Measurements from ENCODE around the gene TIAL1. TPM values are rescaled to one million over a fixed set of nuclear protein-coding genes. Genes with fewer than 3 reads are reported as not detected.

Gene TIAL1
- total RNA-seq, 3 donors from 2014 or later, result 73.3 to 110 (median 76.4) TPM

GRCh38 chr10:119526621-119527592 is 69.9 kb downstream of the TIAL1 start:
- no peaks in the 10 kb centered on the region for H3K9me3 ChIP-seq
- DNase-seq (ENCODE audit: low spot score in 2 of 2), result no peak
- no peaks in the 10 kb centered on the region for H3K27me3 ChIP-seq
- no peaks in the 10 kb centered on the region for H3K4me1 ChIP-seq
- no peaks in the 10 kb centered on the region for H3K36me3 ChIP-seq
- H3K27ac ChIP-seq, result no peak overlapping the region
- intact Hi-C loops (cut with DNase I; ENCODE audit: low total_unique reads), result no loop called here
- no peak overlapping the region for H3K4me3 ChIP-seq
- TF ChIP-seq POLR2A (IDR thresholded peaks at IDR 0.05) (no peak), POLR2AphosphoS5 (IDR thresholded peaks at IDR 0.05) (no peak)
- TF ChIP-seq, protein P1, sequence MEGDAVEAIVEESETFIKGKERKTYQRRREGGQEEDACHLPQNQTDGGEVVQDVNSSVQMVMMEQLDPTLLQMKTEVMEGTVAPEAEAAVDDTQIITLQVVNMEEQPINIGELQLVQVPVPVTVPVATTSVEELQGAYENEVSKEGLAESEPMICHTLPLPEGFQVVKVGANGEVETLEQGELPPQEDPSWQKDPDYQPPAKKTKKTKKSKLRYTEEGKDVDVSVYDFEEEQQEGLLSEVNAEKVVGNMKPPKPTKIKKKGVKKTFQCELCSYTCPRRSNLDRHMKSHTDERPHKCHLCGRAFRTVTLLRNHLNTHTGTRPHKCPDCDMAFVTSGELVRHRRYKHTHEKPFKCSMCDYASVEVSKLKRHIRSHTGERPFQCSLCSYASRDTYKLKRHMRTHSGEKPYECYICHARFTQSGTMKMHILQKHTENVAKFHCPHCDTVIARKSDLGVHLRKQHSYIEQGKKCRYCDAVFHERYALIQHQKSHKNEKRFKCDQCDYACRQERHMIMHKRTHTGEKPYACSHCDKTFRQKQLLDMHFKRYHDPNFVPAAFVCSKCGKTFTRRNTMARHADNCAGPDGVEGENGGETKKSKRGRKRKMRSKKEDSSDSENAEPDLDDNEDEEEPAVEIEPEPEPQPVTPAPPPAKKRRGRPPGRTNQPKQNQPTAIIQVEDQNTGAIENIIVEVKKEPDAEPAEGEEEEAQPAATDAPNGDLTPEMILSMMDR (IDR thresholded peaks at IDR 0.05), result no peak

DNA sequence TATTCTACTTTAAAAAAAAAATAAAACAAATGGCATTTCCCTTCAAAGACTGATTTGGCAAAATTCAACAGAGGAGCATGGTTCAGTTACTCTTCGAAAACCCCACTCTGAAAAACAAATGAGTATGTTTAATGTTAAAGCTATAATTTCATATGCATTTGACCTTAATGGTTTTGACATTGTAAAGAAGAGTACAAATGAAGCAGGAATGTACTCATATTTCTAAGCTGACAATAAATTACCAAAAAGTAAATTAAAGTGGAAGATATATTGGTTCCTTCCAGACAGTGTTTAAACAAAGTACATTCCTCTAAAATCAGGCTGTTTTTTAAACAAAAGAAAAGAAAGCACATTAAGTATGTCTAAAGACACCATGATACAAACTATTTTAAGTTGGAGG is 70.6 kb downstream of the TIAL1 start:
- Histone ChIP-seq H3K27me3 (no peaks in the 10 kb centered on the region), H3K36me3 (no peaks in the 10 kb centered on the region), H3K4me3 (no peak overlapping the region), H3K27ac (no peak overlapping the region), H3K4me1 (no peaks in the 10 kb centered on the region), H3K9me3 (no peaks in the 10 kb centered on the region)
- intact Hi-C loops (cut with DNase I; ENCODE audit: low total_unique reads), result no loop called here
- DNase-seq (ENCODE audit: low spot score in 2 of 2), result no peak
- TF ChIP-seq POLR2AphosphoS5 (IDR thresholded peaks at IDR 0.05) (no peak), POLR2A (IDR thresholded peaks at IDR 0.05) (no peak)
- TF ChIP-seq, protein P1 (IDR thresholded peaks at IDR 0.05), result no peak

DNA sequence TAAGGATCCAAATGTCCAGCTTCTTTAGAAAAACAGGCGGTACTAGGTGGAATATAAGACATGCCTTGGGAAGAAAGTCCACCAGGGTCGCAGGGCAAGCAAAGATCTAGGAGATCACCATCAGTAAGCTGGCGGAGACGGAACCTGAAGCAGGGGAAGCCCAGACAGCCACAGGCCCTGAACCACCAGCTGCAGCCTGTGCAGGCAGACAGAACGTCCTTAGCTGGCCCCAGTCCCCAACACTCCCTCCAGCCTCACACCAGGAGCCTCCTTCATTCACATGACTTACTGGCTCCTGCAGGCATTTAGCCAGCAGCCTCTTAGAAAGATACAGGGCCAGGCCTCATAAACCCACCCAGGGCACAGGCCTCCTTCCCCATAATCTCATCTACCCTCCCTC is 71.6 kb downstream of the TIAL1 start:
- intact Hi-C loops (cut with DNase I; ENCODE audit: low total_unique reads), result no loop called here
- H3K4me3 ChIP-seq, result no peak overlapping the region
- TF ChIP-seq, protein P1 (IDR thresholded peaks at IDR 0.05), result no peak
- no peak for TF ChIP-seq POLR2AphosphoS5 (IDR thresholded peaks at IDR 0.05)
- no peak for TF ChIP-seq POLR2A (IDR thresholded peaks at IDR 0.05)
- H3K36me3 ChIP-seq, result no peaks in the 10 kb centered on the region
- H3K4me1 ChIP-seq, result no peaks in the 10 kb centered on the region
- no peaks in the 10 kb centered on the region for H3K27me3 ChIP-seq
- no peaks in the 10 kb centered on the region for H3K9me3 ChIP-seq
- H3K27ac ChIP-seq, result no peak overlapping the region
- DNase-seq (ENCODE audit: low spot score in 2 of 2), result no peak

DNA sequence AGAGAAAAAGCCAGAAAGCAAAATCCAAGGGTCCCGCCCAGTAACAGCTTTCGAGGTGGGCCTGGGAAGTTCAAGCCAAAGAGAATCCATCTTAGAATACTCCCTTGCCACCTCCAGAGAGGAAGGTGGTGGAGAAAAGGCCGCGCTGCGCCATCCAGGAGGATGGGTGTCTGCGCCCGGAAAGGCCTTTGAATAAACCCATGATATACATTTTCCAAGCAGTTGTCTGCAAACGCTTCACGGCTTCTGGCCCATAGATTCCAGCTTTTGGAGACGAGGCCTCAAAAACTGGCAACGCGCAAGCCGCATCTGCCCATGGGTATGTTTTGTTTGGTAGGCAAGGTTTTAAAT is 72.1 kb downstream of the TIAL1 start:
- Histone ChIP-seq H3K4me3 (no peak overlapping the region), H3K27me3 (no peaks in the 10 kb centered on the region), H3K27ac (no peak overlapping the region), H3K9me3 (no peaks in the 10 kb centered on the region), H3K36me3 (no peaks in the 10 kb centered on the region), H3K4me1 (no peaks in the 10 kb centered on the region)
- intact Hi-C loops (cut with DNase I; ENCODE audit: low total_unique reads), result loop anchor here (5.0 kb wide), 1 partner anchor 1222 kb away; no protein-coding TSS in a partner anchor
- TF ChIP-seq POLR2A (IDR thresholded peaks at IDR 0.05) (no peak), POLR2AphosphoS5 (IDR thresholded peaks at IDR 0.05) (no peak)
- TF ChIP-seq, protein P1 (IDR thresholded peaks at IDR 0.05), result no peak
- DNase-seq (ENCODE audit: low spot score in 2 of 2), result no peak

Measured in breast epithelium (tissue), 4 donors.